ENCODE data around the gene TBC1D22A. TPM values are rescaled to one million over a fixed set of nuclear protein-coding genes. Genes with fewer than 3 reads are reported as not detected.

Gene TBC1D22A
- total RNA-seq, 4 donors from 2014 or later: 9.2 to 45.3 (median 22.8) TPM

DNA sequence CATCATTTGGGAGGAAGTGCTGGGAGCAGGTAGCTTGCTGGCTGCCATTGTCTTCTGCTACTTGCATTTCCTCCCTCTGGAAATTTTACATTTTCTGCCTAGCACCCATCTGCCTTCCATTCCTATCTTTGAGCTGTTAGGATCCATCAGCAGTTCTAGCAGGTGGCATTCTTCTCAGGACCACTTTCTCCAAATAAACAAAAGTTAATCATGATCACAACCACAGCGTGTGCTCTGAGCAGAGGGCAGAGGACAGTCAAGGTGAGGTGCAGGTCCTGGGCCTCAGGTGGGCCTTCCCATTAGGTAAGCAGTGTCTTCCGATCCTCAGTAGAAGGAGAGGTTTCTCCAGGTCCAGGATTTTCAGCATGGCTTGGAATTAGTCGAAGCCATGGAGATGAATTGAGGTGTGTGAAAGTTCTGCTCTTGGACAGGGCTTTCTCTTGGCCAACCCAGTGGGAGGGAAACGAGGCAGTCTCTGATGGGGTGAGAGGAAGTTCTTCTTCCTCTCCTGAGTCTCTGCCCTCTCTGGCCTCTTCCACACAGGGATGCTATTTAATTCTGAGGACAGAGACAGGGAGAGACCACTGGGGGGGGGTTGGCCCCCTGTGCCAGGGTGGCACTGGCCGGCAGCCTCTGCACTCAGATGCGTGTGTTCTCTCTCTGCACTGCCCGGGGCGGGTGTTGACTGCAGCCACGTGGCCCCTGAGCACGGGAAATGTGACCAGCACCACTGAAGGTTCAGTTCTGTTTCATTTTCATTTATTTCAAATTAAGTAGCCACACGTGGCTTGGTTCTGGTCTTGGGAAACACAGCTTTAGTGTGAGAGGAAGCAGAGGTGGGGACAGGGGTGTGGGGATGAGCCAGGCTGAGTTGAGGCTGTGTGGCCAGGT lies 170.8 kb downstream of the TBC1D22A start:
- intact Hi-C loops (cut with DNase I; ENCODE audit: low total_unique reads): no loop called here
- TF ChIP-seq POLR2A (IDR thresholded peaks at IDR 0.05): no peak
- TF ChIP-seq, protein P1, sequence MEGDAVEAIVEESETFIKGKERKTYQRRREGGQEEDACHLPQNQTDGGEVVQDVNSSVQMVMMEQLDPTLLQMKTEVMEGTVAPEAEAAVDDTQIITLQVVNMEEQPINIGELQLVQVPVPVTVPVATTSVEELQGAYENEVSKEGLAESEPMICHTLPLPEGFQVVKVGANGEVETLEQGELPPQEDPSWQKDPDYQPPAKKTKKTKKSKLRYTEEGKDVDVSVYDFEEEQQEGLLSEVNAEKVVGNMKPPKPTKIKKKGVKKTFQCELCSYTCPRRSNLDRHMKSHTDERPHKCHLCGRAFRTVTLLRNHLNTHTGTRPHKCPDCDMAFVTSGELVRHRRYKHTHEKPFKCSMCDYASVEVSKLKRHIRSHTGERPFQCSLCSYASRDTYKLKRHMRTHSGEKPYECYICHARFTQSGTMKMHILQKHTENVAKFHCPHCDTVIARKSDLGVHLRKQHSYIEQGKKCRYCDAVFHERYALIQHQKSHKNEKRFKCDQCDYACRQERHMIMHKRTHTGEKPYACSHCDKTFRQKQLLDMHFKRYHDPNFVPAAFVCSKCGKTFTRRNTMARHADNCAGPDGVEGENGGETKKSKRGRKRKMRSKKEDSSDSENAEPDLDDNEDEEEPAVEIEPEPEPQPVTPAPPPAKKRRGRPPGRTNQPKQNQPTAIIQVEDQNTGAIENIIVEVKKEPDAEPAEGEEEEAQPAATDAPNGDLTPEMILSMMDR (IDR thresholded peaks at IDR 0.05): no peak
- no peak overlapping the region for H3K4me3 ChIP-seq
- H3K27me3 ChIP-seq: no peaks in the 10 kb centered on the region
- H3K36me3 ChIP-seq: no peaks in the 10 kb centered on the region
- no peaks in the 10 kb centered on the region for H3K4me1 ChIP-seq
- H3K9me3 ChIP-seq: no peaks in the 10 kb centered on the region
- DNase-seq: no peak
- no peak overlapping the region for H3K27ac ChIP-seq

DNA sequence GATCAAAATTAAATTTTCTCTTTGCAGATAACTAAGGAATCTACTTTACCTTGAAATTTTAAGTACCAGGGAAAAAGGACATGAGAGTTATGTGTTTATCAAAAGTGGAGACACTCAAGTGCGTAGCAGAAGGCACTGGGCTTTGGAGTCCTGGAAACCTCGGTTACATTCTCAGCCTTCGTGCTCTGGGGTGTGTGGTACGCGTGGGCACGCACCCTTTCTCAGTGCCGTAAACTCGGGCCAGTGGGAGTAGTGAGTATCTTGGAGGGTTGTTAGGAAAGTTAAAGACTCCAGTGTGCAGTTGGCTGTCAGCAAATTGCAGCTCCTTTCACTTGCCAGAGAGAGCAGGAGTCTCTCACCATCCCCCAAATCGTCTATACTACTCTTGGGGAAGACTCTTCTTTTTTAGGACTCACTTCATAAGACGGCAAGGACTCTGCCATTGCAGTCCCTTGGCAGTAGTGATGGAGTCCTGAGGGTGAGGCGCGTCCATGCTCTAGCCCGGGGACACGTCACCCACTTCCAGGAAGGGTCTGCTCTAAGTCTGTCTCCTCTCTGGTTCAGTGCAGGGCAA lies 171.8 kb downstream of the TBC1D22A start:
- no peak overlapping the region for H3K27ac ChIP-seq
- no peaks in the 10 kb centered on the region for H3K36me3 ChIP-seq
- intact Hi-C loops (cut with DNase I; ENCODE audit: low total_unique reads): no loop called here
- no peak for DNase-seq
- H3K27me3 ChIP-seq: no peaks in the 10 kb centered on the region
- H3K4me1 ChIP-seq: no peaks in the 10 kb centered on the region
- TF ChIP-seq POLR2A (IDR thresholded peaks at IDR 0.05): no peak
- TF ChIP-seq, protein P1 (IDR thresholded peaks at IDR 0.05): no peak
- no peak overlapping the region for H3K4me3 ChIP-seq
- no peaks in the 10 kb centered on the region for H3K9me3 ChIP-seq

DNA sequence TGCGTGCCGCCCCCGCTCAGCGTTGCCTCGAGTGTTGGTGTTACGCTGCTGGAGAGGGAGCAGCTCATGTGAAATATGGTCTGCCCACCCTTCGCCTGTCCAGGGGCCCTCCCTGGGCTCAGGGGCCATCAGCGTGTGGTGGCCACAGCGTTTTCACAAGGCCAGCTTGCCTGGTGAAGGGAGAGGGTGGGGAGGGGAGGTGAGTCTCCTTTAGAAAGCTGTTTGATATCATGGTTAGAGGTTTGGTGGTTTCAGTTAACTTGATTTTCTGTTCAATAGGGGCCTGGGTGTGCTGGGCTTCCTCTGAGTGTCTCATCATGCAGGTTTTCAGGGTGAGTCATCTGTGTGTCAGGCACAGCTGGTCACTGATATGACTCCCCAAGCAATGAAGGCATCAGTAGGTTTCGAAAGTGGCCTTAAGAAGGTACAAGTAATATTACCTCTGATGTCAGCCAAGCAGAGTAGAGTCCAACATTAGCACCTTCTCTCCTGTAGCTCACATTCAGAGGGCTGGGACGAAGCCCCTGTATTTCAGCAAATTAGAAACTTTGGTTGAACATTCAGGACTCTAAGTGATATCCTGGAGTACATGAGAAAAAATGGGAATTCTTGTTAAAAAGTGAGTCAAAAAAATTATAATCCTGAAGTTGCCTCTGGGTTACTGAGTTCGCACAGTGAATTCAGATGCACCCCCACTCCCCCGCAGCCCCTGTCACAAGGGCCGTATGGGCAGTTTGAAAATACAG lies 172.5 kb downstream of the TBC1D22A start:
- intact Hi-C loops (cut with DNase I; ENCODE audit: low total_unique reads): no loop called here
- TF ChIP-seq, protein P1 (IDR thresholded peaks at IDR 0.05): no peak
- no peak for TF ChIP-seq POLR2A (IDR thresholded peaks at IDR 0.05)
- H3K36me3 ChIP-seq: no peaks in the 10 kb centered on the region
- H3K9me3 ChIP-seq: no peaks in the 10 kb centered on the region
- no peaks in the 10 kb centered on the region for H3K4me1 ChIP-seq
- DNase-seq: no peak
- no peak overlapping the region for H3K27ac ChIP-seq
- H3K4me3 ChIP-seq: no peak overlapping the region
- H3K27me3 ChIP-seq: no peaks in the 10 kb centered on the region

DNA sequence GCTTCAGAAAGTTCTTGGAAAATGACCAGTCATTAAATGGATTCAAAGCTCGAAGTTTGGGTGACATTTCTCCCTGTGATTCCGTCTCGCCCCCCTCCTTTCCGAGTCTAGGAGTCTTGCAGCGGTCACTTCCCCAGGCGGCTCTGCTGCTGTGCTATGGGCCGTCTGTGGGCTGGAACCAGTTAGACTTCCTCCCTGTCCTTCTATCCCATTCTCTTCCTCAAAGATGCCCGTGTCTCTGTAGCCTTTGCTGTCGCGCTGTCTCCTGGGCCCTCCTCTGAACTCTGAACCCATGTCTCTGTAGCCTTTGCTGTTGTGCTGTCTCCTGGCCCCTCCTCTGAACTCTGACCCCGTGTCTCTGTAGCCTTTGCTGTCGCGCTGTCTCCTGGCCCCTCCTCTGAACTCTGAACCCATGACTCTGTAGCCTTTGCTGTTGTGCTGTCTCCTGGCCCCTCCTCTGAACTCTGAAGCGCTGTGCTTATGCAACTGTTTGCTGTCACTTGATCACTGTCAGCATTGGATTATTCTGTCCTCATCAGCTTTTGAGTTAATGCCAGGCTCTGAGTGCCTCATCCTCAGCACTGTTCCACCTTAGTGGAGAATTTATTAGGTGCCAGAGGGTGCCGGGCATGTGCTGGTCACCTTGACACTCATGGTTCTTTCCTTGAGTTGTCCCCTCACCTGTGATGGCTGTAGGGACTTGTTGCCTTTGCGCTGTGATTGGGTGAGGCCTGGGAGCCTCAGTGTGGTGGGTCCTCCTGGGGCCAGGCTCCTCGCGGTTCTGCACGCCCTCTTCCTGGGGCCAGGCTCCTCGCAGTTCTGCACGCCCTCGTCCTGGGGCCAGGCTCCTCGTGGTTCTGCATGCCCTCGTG lies 173.3 kb downstream of the TBC1D22A start:
- TF ChIP-seq POLR2A (IDR thresholded peaks at IDR 0.05): no peak
- TF ChIP-seq, protein P1 (IDR thresholded peaks at IDR 0.05): no peak
- DNase-seq: no peak
- Histone ChIP-seq H3K36me3 (no peaks in the 10 kb centered on the region), H3K4me3 (no peak overlapping the region), H3K27me3 (no peaks in the 10 kb centered on the region), H3K27ac (no peak overlapping the region), H3K9me3 (no peaks in the 10 kb centered on the region), H3K4me1 (no peaks in the 10 kb centered on the region)
- intact Hi-C loops (cut with DNase I; ENCODE audit: low total_unique reads): no loop called here
